Activated CD4-positive, alpha-beta memory T cell treated with anti-CD3 and anti-CD28 coated beads, Interleukin-2, amount 10 ng/mL, durations not matched to agents 7 days and 5 days (primary cell): ENCODE measurements around the gene PGPEP1. TPM values are rescaled to one million over a fixed set of nuclear protein-coding genes. Genes with fewer than 3 reads are reported as not detected.
"Not testable (repeated sequence)": the region's sequence is repeated elsewhere in the genome, so short reads cannot be mapped to it uniquely, and the experiment has no call there.

Experiments
- CTCF ChIA-PET: fragments of 350-600 bp; sonication (Branson Sonifier 250); formaldehyde crosslinking; loops from one replicate; lab custom pipeline; 2021; ENCODE audit warnings: antibody characterized with exemption, inconsistent platforms; lab: Charles Lee
- POLR2A ChIA-PET: fragments of 350-600 bp; sonication (Branson Sonifier 250); formaldehyde crosslinking; loops from one replicate; lab custom pipeline; 2021; ENCODE audit warnings: antibody characterized with exemption; lab: Charles Lee
- DNase-seq: peaks from one replicate; pipeline ENCODE4 v3.0.0-alpha.2; 2020
- H3K27ac Mint-ChIP-seq: one replicate; pipeline ENCODE4 v1.8.0; 2021; ENCODE audit warnings: mild to moderate bottlenecking, mixed read lengths
- H3K27me3 Mint-ChIP-seq: one replicate; pipeline ENCODE4 v1.8.0; 2021; ENCODE audit warnings: mixed read lengths
- H3K36me3 Mint-ChIP-seq: one replicate; pipeline ENCODE4 v1.8.0; 2021; ENCODE audit warnings: low read depth, mixed read lengths
- H3K4me1 Mint-ChIP-seq: one replicate; pipeline ENCODE4 v1.8.0; 2021; ENCODE audit warnings: mixed read lengths
- H3K4me3 Mint-ChIP-seq: one replicate; pipeline ENCODE4 v1.8.0; 2021; ENCODE audit warnings: mild to moderate bottlenecking, mixed read lengths
- H3K9me3 Mint-ChIP-seq: one replicate; pipeline ENCODE4 v1.8.0; 2021; ENCODE audit warnings: mixed read lengths
- total RNA-seq, 2 experiments: library from RNA; stranded (reverse); gene quantifications; one replicate each; pipeline ENCODE4 v1.2.3, GENCODE V29; 2021

The PGPEP1 gene
- total RNA-seq, 2 experiments from 2014 or later, result 42.7 to 44.0 TPM

DNA sequence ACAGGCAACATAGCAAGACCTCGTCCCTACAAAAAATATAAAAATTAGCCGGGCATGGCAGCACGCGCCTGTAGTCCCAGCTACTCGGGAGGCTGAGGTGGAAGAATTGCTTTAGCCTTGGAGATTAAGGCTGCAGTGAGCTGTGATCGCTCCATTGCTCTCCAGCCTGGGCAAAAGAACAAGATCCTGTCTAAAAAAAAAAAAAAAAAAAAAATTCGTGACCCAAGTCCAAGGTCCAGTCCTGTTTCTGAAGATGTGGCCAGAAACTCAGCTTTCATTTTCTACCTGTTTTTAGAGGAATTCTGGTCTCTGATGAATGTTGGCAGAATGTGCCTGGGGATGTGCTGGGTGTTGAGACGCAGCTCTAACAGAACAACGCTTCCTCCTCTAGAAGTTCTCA is 1.9 kb upstream of the PGPEP1 start:
- H3K4me3 Mint-ChIP-seq, result no peak overlapping the region
- peaks cover 3% of the 10 kb centered on the region for H3K36me3 Mint-ChIP-seq
- H3K9me3 Mint-ChIP-seq, result no peaks in the 10 kb centered on the region
- ChIA-PET POLR2A (interaction anchor here (0.6 to 4.5 kb wide), 4 partner anchors 17 to 66 kb away, joined by 3 to 28 read pairs (median 6); partner anchors contain the start of gene JUND), CTCF (interaction anchor here (1.3 to 4.0 kb wide), 3 partner anchors 10 to 59 kb away, joined by 5 to 29 read pairs (median 19); no protein-coding TSS in a partner anchor)
- H3K27me3 Mint-ChIP-seq, result peaks cover 1% of the 10 kb centered on the region
- no peak overlapping the region for H3K27ac Mint-ChIP-seq
- DNase-seq, result no peak
- peaks cover 21% of the 10 kb centered on the region for H3K4me1 Mint-ChIP-seq

DNA sequence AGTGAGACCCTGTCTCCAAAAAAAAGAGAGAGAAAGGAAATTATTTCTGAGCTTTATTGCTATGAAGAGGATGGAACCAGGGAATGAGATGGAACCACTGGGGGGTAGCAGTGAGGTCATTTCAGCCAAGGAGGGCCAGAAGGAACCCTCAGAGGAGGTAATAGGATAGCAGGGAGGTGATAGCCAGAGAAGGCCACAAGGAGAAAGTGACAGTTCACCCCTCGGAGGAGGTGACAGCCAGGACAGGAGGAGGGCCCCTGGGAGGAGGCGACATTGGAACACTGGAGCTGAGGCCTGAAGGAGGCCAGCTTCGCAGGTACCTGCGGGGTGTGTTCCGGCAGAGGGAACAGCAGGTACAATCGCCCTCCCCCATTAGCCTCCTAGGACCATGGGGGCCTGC is 675 bp upstream of the PGPEP1 start:
- ChIA-PET POLR2A (interaction anchor here (1.0 to 4.5 kb wide), 7 partner anchors 17 to 82 kb away, joined by 3 to 28 read pairs (median 5); partner anchors contain the start of gene JUND), CTCF (interaction anchor here (0.9 to 4.0 kb wide), 10 partner anchors 9 to 250 kb away, joined by 3 to 29 read pairs (median 4); partner anchors contain the start of genes GDF15 and LSM4)
- peaks cover 7% of the 10 kb centered on the region for H3K36me3 Mint-ChIP-seq
- peak overlapping the region; percentile 83 for H3K4me3 Mint-ChIP-seq
- peak overlapping the region; percentile 29 for H3K27ac Mint-ChIP-seq
- DNase-seq, result no peak
- peaks cover 1% of the 10 kb centered on the region for H3K27me3 Mint-ChIP-seq
- H3K4me1 Mint-ChIP-seq, result peaks cover 23% of the 10 kb centered on the region
- no peaks in the 10 kb centered on the region for H3K9me3 Mint-ChIP-seq

DNA sequence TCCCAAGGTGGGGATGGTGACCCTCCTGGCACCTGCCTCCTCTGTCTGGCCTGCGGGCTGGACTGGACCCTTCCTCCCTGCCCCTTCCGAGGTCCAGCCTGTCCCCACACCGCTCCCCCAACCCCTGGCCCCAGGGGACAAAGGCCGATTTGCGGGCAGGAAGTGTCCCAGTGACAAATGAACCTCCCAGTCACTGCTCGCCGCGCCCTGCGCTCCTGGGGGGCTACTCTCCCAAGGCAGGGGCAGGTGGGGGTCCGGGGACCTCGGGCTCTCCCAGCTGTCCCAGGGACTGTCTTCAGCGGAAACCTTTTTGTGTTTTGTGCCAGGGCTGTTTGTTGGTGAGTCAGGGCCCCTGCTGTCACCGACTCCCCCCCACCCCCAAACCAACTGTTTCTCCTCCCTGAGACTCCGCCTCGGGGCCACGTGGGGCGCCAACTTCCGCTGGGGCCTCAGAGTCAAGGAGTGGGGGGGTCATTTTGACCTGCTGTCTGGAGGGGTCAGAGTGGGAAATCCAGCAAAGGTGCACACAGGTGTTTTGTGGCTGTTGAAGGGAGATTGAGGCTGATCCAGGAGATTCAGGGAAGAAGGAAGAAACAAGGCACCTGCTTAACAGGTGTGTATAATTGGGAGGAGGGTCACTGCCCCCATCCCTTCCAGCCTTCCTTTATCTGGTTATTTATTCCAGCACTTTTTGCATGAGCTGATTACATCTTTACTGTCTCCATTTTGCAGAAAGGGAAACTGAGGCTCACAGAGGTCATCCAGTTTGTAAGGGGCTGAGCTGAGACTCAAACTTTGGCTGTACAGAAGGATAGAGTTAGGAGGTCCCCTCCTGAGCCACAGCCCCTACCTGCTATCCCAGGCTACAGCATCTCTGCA is 831 bp downstream of the PGPEP1 start:
- peak overlapping the region; percentile 84 for H3K27ac Mint-ChIP-seq
- peak overlapping the region; percentile 83 for H3K4me3 Mint-ChIP-seq
- peaks cover 14% of the 10 kb centered on the region for H3K36me3 Mint-ChIP-seq
- POLR2A ChIA-PET, result interaction anchor here (1.0 to 4.5 kb wide), 2 partner anchors 49 to 61 kb away, joined by 3 to 28 read pairs; no protein-coding TSS in a partner anchor
- H3K9me3 Mint-ChIP-seq, result no peaks in the 10 kb centered on the region
- H3K4me1 Mint-ChIP-seq, result peaks cover 26% of the 10 kb centered on the region
- peak; percentile 73 for DNase-seq
- CTCF ChIA-PET, result interaction anchor here (1.3 to 2.6 kb wide), 3 partner anchors 19 to 296 kb away, joined by 3 to 14 read pairs (median 3); no protein-coding TSS in a partner anchor
- H3K27me3 Mint-ChIP-seq, result peaks cover 1% of the 10 kb centered on the region

DNA sequence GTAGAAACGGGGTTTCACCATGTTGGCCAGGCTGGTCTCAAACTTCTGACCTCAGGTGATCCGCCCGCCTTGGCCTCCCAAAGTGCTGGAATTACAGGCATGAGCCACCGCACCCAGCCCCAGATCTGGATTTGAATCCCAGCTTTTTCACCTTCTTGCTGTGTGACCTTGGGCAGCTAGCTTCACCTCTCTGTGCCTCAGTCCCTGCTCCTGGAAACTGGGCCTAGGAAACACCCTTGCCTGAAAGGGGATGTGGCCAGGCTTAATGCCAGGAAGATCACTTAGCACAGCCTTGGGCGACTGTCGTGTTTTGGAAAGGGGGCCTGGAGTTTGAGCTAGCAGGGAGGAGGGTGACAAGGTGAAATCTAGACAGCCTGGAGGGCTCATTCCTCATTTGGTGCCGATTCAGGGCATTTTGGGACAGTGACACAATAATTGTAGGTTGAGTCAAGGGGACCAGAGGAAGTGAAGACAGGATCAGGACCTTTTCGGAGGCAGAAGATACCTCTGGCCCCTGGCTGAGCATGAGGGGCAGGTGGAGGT is 1.8 kb downstream of the PGPEP1 start:
- peaks cover 1% of the 10 kb centered on the region for H3K27me3 Mint-ChIP-seq
- ChIA-PET POLR2A (interaction anchor here (1.0 to 4.5 kb wide), 3 partner anchors 20 to 62 kb away, joined by 3 to 28 read pairs (median 4); partner anchors contain the start of gene LSM4), CTCF (interaction anchor here (1.0 to 2.6 kb wide), 4 partner anchors 18 to 297 kb away, joined by 3 to 14 read pairs (median 3); no protein-coding TSS in a partner anchor)
- H3K4me3 Mint-ChIP-seq, result peak overlapping the region; percentile 83
- H3K27ac Mint-ChIP-seq, result peak overlapping the region; percentile 35
- H3K4me1 Mint-ChIP-seq, result peaks cover 28% of the 10 kb centered on the region
- H3K9me3 Mint-ChIP-seq, result no peaks in the 10 kb centered on the region
- DNase-seq, result no peak
- H3K36me3 Mint-ChIP-seq, result peaks cover 15% of the 10 kb centered on the region

DNA sequence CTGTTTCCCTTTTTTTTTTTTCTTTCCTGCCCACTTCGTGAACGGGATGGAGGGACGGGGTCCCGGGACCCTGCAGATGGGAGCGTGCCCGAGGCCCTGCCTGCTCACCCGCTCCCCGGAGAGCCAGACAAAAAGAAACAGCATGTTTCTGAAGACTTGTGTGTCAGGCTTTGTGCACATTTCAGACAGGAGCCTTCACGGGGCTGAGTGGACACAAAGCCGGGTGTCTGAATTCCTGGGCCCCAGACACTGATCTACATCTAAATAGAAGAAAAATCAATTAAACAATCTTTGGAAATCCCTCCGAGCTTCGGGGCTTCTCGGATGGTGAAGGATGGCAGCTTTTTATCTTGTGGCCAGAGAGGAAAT is 4.2 kb downstream of the PGPEP1 start:
- no peaks in the 10 kb centered on the region for H3K27me3 Mint-ChIP-seq
- no peaks in the 10 kb centered on the region for H3K9me3 Mint-ChIP-seq
- H3K27ac Mint-ChIP-seq, result no peak overlapping the region
- CTCF ChIA-PET, result no interaction called here
- peaks cover 18% of the 10 kb centered on the region for H3K36me3 Mint-ChIP-seq
- DNase-seq, result no peak
- POLR2A ChIA-PET, result interaction anchor here (0.6 kb wide), 1 partner anchor 17 kb away, joined by 3 read pairs; no protein-coding TSS in a partner anchor
- no peak overlapping the region for H3K4me3 Mint-ChIP-seq
- H3K4me1 Mint-ChIP-seq, result peaks cover 25% of the 10 kb centered on the region

DNA sequence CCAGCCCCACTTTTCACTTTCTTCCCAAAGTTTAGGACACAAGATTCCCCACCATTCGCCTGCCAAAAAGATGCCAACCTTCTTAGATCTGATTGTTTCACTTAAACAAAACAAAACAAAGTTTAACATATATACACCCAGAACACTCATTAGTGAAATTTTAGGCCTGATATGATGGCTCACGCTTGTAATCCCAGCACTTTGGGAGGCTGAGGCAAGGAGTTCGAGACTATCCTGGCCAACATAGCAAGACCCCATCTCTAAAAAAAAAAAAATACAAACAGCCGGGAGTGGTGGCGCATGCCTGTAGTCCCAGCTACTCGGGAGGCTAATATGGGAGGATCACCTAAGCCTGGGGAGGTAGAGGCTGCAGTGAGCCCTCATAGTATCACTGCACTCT is 4.9 kb downstream of the PGPEP1 start:
- ChIA-PET POLR2A (no interaction called here), CTCF (interaction anchor here (0.7 kb wide), 1 partner anchor 1224 kb away, joined by 3 read pairs; no protein-coding TSS in a partner anchor)
- peaks cover 20% of the 10 kb centered on the region for H3K4me1 Mint-ChIP-seq
- no peaks in the 10 kb centered on the region for H3K27me3 Mint-ChIP-seq
- peaks cover 18% of the 10 kb centered on the region for H3K36me3 Mint-ChIP-seq
- no peak overlapping the region for H3K4me3 Mint-ChIP-seq
- H3K9me3 Mint-ChIP-seq, result no peaks in the 10 kb centered on the region
- DNase-seq, result no peak
- no peak overlapping the region for H3K27ac Mint-ChIP-seq

DNA sequence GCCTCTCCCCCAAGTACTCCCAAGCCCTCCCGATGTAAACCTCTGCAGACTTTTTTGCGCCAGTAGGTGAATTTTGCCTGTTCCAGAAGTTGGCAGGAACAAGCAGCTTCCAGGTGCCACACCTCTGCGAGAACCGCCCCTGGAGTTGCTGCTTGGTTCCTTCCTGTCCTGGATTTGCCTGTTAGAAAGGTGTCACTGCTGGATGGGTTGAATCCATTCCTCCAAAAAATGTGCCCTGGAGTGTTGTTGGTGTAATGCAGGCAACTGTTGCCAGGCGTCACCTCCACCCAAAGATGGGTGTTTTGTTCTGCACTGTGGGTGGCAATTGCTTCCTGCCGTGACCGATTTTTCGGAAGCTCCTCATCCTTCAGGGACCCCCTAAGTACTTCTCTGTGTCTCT is 5.7 kb downstream of the PGPEP1 start:
- H3K27ac Mint-ChIP-seq, result no peak overlapping the region

DNA sequence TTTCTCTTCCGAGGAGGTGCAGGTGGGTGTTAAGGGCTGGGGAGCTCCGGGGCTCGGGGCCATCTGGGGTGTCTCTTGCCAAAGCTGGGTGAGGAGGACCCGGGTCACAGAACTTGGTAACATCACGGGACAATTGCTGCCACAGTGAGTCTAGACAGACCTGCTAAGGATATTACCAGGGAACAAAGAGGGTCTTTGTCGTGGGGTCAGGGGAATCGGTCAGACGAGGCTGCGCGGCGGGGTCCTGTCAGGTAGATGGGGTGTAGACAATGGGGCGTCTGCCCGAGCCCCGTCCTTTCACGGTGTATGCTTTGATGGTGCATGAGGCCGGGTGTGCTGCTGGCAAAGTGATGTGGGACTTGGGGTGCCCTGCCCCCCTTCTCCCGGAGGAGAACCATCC is 7.8 kb downstream of the PGPEP1 start:
- Mint-ChIP-seq H3K4me3 (no peak overlapping the region), H3K27ac (no peak overlapping the region), H3K27me3 (no peaks in the 10 kb centered on the region), H3K4me1 (peaks cover 7% of the 10 kb centered on the region), H3K9me3 (no peaks in the 10 kb centered on the region), H3K36me3 (peaks cover 15% of the 10 kb centered on the region)
- POLR2A ChIA-PET, result interaction anchor here (0.6 kb wide), 1 partner anchor 55 kb away, joined by 3 read pairs; no protein-coding TSS in a partner anchor
- CTCF ChIA-PET, result interaction anchor here (1.2 kb wide), 1 partner anchor 68 kb away, joined by 3 read pairs; no protein-coding TSS in a partner anchor
- DNase-seq, result no peak

More for the DNA sequence above, 5.7 kb downstream of the PGPEP1 start:
- peaks cover 18% of the 10 kb centered on the region for H3K36me3 Mint-ChIP-seq
- DNase-seq, result no peak
- ChIA-PET POLR2A (no interaction called here), CTCF (interaction anchor here (0.6 to 1.4 kb wide), 2 partner anchors 16 to 42 kb away, joined by 3 to 4 read pairs; no protein-coding TSS in a partner anchor)
- H3K27me3 Mint-ChIP-seq, result no peaks in the 10 kb centered on the region
- peaks cover 19% of the 10 kb centered on the region for H3K4me1 Mint-ChIP-seq
- H3K9me3 Mint-ChIP-seq, result no peaks in the 10 kb centered on the region
- no peak overlapping the region for H3K4me3 Mint-ChIP-seq

DNA sequence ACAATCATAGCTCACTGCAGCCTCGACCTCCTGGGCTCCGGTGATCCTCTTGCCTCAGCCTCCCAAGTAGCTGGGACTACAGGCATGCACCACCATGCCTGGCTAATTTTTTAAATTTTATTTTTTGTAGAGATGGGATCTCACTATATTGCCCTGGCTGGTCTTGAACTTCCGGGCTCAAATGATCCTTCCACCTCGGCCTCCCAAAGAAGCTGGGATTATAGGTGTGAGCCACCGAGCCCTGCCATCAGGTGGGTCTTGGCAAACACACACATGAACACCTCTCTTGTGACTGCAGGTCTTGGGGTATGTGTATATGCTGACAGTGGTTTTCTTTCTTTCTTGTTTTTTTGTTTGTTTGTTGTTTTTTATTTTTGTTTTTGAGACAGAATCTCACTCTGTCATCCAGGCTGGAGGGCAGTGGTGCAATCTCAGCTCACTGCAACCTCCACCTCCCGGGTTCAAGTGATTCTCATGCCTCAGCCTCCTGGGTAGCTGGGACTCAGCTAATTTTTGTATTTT is 8.5 kb downstream of the PGPEP1 start:
- H3K4me1 Mint-ChIP-seq, POLR2A ChIA-PET, H3K4me3 Mint-ChIP-seq, H3K27ac Mint-ChIP-seq, H3K27me3 Mint-ChIP-seq, DNase-seq, H3K9me3 Mint-ChIP-seq: not testable (repeated sequence)
- CTCF ChIA-PET, result interaction anchor here (1.2 kb wide), 1 partner anchor 69 kb away, joined by 3 read pairs; no protein-coding TSS in a partner anchor
- peaks cover 14% of the 10 kb centered on the region for H3K36me3 Mint-ChIP-seq

DNA sequence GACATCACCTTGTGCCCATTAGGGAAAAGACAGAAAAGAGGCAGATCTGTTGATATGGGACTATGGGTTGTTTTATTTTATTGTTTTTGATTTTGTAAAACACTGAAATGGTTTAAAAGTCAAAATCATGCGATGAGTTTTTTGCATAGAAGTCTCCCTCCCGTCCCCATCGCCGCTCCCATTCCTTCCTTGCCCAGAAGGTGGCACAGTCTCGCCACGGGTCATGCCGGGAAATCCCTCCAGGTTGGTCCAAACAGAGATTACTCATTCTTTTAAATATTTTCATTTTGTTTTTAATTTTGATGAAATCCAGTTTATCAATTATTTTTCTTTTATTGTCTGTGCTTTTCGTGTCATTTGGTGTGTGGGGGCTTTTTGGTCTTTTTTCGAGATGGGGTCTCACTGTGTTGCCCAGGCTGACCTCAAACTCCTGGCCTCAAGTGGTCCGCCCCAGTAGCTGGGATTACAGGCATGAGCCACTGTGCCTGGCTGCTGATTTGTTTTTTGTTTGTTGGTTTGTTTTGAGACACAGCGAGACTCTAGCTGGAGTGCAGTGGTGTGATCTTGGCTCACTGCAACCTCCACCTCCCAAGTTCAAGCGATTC is 9.2 kb downstream of the PGPEP1 start:
- H3K4me3 Mint-ChIP-seq, result no peak overlapping the region
- no peaks in the 10 kb centered on the region for H3K9me3 Mint-ChIP-seq
- POLR2A ChIA-PET, result interaction anchor here (1.1 kb wide), 1 partner anchor 11 kb away, joined by 3 read pairs; no protein-coding TSS in a partner anchor
- H3K27me3 Mint-ChIP-seq, result no peaks in the 10 kb centered on the region
- H3K36me3 Mint-ChIP-seq, result peaks cover 11% of the 10 kb centered on the region
- peak; percentile 33 for DNase-seq
- peaks cover 5% of the 10 kb centered on the region for H3K4me1 Mint-ChIP-seq
- H3K27ac Mint-ChIP-seq, result no peak overlapping the region
- CTCF ChIA-PET, result interaction anchor here (0.9 kb wide), 1 partner anchor 61 kb away, joined by 3 read pairs; no protein-coding TSS in a partner anchor

DNA sequence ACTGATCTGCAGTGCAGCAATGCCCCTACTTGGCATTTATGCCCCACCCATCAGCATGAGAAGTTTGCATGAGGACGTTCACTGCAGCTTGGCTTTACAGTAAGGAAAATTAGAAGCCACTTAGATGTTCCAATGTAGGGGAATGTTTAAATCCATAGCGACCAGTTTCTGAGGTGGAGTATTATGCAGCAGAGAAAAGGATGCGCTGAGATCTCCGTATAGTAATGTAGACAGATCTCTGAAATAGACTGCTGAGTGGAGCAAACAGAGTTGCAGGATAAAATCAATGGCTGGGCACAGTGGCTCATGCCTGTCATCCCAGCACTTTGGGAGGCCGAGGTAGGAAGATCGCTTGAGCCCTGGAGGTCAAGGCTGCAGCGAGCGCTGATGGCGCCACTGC is 10.1 kb downstream of the PGPEP1 start:
- no peak overlapping the region for H3K27ac Mint-ChIP-seq
- no peaks in the 10 kb centered on the region for H3K9me3 Mint-ChIP-seq

DNA sequence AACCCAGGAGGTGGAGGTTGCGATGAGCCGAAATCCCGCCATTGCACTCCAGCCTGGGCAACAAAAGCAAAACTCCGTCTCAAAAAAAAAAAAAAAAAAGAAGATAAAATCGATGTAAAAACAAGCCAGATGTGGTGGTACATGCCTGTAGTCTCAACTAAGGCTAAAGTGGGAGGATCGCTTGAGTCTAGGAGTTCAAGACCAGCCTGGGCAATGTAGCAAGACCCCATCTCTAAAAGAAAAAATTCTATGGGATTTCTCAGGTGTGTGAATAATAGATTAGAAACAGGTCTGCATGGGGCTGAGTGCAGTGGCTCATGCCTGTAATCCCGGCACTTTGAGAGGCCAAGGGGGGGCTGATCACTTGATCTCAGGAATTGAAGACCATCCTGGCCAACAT is 11.1 kb downstream of the PGPEP1 start:
- no peaks in the 10 kb centered on the region for H3K4me1 Mint-ChIP-seq
- H3K27me3 Mint-ChIP-seq, result no peaks in the 10 kb centered on the region
- no peak overlapping the region for H3K4me3 Mint-ChIP-seq
- H3K36me3 Mint-ChIP-seq, result peaks cover 13% of the 10 kb centered on the region
- ChIA-PET POLR2A (no interaction called here), CTCF (interaction anchor here (1.7 kb wide), 1 partner anchor 37 kb away, joined by 4 read pairs; no protein-coding TSS in a partner anchor)
- DNase-seq, result no peak
- no peaks in the 10 kb centered on the region for H3K9me3 Mint-ChIP-seq
- H3K27ac Mint-ChIP-seq, result no peak overlapping the region

More for the DNA sequence above, 10.1 kb downstream of the PGPEP1 start:
- Mint-ChIP-seq H3K36me3 (peaks cover 9% of the 10 kb centered on the region), H3K27me3 (no peaks in the 10 kb centered on the region), H3K4me1 (peaks cover 5% of the 10 kb centered on the region), H3K4me3 (no peak overlapping the region)
- ChIA-PET CTCF (interaction anchor here (0.9 to 1.7 kb wide), 2 partner anchors 38 to 60 kb away, joined by 3 to 4 read pairs; no protein-coding TSS in a partner anchor), POLR2A (no interaction called here)
- no peak for DNase-seq
